Measurements from ENCODE around the gene SARM1.
A peak's percentile ranks its signal among the peaks of the same experiment; 100 is the strongest.

The SARM1 gene

GRCh38 chr17:28404007-28404406, 32.5 kb downstream of the SARM1 start:
- in situ Hi-C loops (cut with HindIII; ENCODE audit: low pct_ligation_motif_present, low sequenced_read_pairs): no loop called here
- Histone ChIP-seq H3K27me3 (replicated peaks) (no peaks in the 10 kb centered on the region), H3K36me3 (replicated peaks) (no peaks in the 10 kb centered on the region), H3K27ac (no peak overlapping the region), H3K4me3 (ENCODE audit: low read depth, low read length) (no peak overlapping the region)
- no peak for TF ChIP-seq CTCF (IDR thresholded peaks at IDR 0.05; ENCODE audit: low read depth, low read length, missing control alignments)
- DNase-seq: no peak

- no peak for TF ChIP-seq CTCF (IDR thresholded peaks at IDR 0.05; ENCODE audit: low read depth, low read length, missing control alignments)
- no peaks in the 10 kb centered on the region for H3K27me3 ChIP-seq (replicated peaks)
- in situ Hi-C loops (cut with HindIII; ENCODE audit: low pct_ligation_motif_present, low sequenced_read_pairs): no loop called here
- DNase-seq: no peak
- H3K4me3 ChIP-seq (ENCODE audit: low read depth, low read length): no peak overlapping the region
- H3K36me3 ChIP-seq (replicated peaks): no peaks in the 10 kb centered on the region
- no peak overlapping the region for H3K27ac ChIP-seq
Measured at GRCh38 chr17:28404461-28404811, 32.9 kb downstream of the SARM1 start.

GRCh38 chr17:28404812-28405570, 33.5 kb downstream of the SARM1 start:
- no peak for DNase-seq
- Histone ChIP-seq H3K4me3 (ENCODE audit: low read depth, low read length) (peak overlapping the region; percentile 61), H3K27me3 (replicated peaks) (no peaks in the 10 kb centered on the region), H3K27ac (no peak overlapping the region), H3K36me3 (replicated peaks) (no peaks in the 10 kb centered on the region)
- in situ Hi-C loops (cut with HindIII; ENCODE audit: low pct_ligation_motif_present, low sequenced_read_pairs): no loop called here
- no peak for TF ChIP-seq CTCF (IDR thresholded peaks at IDR 0.05; ENCODE audit: low read depth, low read length, missing control alignments)

GRCh38 chr17:28405632-28406472, 34.4 kb downstream of the SARM1 start, which contains the start of gene SLC46A1:
TSS of gene SLC46A1 (minus strand) at chr17:28406212. CDS start at chr17:28406114, 98 bp downstream.
- Histone ChIP-seq H3K27me3 (replicated peaks) (no peaks in the 10 kb centered on the region), H3K4me3 (ENCODE audit: low read depth, low read length) (peak within 1 kb of the TSS; percentile 61), H3K36me3 (replicated peaks) (no peaks in the 10 kb centered on the region), H3K27ac (no peak within 1 kb of the TSS)
- DNase-seq: no peak
- in situ Hi-C loops (cut with HindIII; ENCODE audit: low pct_ligation_motif_present, low sequenced_read_pairs): no loop called here
- no peak for TF ChIP-seq CTCF (IDR thresholded peaks at IDR 0.05; ENCODE audit: low read depth, low read length, missing control alignments)

GRCh38 chr17:28406473-28406814, 35.0 kb downstream of the SARM1 start:
- Histone ChIP-seq H3K36me3 (replicated peaks) (no peaks in the 10 kb centered on the region), H3K27me3 (replicated peaks) (no peaks in the 10 kb centered on the region), H3K4me3 (ENCODE audit: low read depth, low read length) (peak overlapping the region; percentile 61), H3K27ac (no peak overlapping the region)
- in situ Hi-C loops (cut with HindIII; ENCODE audit: low pct_ligation_motif_present, low sequenced_read_pairs): no loop called here
- DNase-seq: no peak
- TF ChIP-seq CTCF (IDR thresholded peaks at IDR 0.05; ENCODE audit: low read depth, low read length, missing control alignments): no peak
